HG03469 (cell line): ENCODE measurements around the gene MBTPS1.

Experiments
- ATAC-seq: cut with Tn5 transposase; IDR thresholded peaks from one replicate; pipeline ENCODE4 v1.9.1; 2021; ENCODE audit warnings: mild to moderate bottlenecking, moderate library complexity, moderate number of reproducible peaks; ENCODE audit not compliant: unreplicated experiment

MBTPS1 gene

DNA sequence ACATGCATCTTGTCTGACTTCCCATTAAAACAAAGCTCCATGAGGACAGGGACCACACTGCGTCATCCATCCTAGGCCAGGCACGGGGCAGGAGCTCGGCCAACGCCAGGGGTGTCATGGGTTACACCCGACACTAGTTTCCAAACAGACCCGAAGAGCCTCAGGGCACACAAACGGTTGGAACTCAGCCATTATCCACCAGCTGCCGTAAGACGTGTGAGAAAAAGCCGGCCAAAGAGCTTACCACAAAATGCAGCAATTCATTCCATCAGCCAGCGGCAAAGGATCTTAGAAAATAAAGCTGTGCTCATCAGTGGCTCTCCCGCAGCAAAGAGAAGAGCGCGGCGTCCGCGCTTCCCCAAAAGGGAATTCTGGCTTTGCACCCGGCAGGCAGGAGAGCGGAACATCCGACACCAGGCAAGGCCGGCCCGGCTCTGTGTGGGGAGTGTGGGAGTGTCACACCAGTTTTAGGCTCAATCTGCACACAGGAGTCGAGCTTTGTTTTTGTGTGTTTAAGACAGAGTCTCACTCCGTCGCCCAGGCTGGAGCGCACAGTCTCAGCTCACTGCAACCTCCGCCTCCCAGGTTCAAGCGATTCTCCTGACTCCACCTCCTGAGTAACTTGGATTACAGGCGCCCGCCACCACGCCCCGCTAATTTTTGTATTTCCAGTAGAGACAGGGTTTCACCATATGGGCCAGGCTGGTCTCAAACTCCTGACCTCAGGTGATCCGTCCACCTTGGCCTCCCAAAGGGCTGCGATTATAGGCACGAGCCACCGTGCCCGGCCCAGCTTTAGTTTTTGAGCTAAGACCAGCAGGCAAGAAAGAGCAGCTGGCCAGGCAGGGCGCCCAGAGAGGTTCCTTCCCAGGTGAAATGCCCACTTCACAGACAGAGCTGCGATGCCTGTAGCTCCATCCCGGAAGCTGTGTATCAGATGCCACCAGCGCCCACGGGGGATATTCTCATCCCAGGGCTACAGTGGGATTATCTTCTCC is 75.6 kb downstream of the MBTPS1 start:
- no peak for ATAC-seq

DNA sequence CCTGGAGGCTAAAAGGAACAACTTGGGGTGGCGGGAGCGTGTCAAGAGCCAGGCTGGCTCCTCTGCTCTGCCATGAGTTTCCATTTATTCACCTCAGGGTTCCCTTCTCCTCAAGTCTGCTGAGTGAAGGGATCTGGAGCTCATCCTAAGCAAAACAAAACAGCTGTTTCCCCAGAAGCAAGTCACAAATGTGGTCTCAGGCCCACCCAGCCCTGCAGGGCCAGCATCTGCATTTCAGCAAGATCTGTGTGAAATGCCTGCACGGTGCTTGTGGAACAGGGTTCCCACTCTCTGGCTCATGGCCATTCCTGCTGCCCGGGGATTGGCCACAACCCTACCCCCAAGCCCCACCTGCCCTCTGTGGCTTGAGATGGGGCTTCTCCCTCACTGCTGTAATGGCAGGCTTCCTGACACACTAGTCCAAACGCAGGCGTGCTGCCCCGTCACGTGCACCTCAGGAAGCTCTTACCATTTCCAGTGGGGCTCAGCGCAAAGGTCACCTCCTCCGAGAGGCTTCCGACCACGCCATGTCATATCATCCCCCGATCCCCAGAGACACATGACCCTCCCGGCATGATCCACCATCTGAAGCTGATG is 76.4 kb downstream of the MBTPS1 start:
- no peak for ATAC-seq

DNA sequence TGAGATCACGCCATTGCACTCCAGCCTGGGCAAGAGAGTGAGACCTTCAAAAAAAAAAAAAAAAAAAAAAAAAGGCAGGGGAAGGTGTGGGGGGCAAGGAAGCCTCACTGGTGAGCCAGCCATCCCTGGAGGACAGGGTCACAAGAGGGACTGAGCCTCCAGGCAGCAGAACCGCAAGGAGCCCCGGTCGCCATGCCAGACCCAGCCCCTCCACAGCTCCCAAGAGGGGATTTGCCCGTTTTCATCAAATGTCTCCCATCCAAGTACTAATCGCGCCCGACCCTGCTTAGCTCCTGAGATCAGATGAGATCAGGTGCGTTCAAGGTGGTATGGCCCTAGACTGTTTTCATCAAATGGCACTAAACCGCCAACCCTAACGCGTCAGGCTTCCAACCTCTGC is 77.0 kb downstream of the MBTPS1 start:
- no peak for ATAC-seq

DNA sequence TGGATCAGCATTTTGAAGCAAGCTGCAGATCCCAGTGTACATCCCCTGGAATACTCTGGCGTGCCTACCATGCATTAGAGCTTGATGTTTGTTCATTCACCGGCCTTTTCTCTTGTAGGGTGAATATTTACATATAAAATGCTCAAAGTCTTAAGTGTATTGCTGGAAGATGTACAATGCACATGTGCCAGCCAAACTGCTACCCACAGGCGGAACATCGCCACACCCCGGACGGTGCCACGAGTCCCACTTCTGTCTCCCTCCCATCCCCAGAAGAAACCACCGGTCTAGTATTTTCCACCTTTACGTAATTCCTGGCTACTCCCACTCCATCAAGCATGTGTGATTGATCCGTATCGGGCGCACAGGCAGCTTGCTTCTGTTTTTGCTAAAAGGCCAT is 78.3 kb downstream of the MBTPS1 start:
- no peak for ATAC-seq

DNA sequence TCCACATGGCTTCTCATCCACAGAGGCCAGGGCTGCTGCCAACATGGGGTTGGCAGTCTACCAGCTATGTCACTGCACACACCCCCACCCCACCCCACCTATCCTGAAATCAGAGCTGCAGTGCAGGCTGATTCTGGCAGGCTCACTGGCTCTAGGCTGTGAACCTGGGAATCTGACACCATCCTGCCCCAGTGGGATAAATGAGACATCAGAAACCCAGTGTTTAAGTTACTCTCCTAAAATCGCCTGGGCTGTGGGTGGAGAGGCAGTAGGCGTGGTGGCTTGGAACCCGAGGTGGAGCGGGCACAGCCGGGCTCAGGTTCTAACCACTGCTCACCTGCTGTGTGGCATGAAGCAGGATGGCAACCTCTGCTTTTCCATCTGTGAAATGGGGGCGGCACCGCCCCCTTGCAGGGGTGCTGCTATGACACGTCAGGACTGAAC is 79.7 kb downstream of the MBTPS1 start:
- ATAC-seq = no peak

DNA sequence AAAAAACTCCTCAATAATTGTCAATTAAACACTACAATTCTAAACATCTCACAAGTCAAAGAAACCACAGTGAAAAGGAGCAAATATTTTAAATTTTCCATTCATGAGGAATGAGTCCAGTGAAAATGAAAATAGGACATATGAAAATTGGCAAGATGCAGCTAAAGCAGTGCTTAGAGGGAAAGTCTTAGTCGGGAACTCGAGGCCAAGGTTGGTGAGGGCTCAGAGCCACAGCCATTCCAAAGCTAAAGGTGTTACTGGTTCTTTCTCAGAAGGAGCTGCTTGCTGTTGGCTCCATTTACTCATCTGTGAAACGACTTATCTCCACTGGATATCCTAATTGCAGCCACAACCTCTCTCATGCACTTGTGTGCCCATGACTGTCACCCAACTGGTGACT is 80.6 kb downstream of the MBTPS1 start:
- ATAC-seq = no peak

DNA sequence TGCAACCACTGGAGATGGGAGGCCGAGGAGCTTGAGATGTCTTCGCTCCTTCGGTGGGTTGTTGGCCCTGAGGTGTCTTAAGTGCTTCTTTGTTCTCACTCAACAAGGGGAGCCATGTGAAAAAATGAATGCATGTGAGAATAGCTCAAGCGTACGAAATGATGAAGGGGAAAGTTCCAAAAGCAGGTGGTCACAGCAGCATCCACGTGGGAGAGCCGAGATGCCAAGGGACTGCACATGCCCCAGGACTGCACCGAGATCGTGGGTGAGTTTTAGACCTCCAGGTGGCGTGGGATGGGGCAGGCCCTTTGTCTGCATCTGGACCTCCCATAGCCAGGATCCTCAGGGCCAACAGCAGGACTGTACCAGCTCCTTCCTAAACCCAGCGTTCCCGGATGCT is 82.2 kb downstream of the MBTPS1 start:
- ATAC-seq = no peak

DNA sequence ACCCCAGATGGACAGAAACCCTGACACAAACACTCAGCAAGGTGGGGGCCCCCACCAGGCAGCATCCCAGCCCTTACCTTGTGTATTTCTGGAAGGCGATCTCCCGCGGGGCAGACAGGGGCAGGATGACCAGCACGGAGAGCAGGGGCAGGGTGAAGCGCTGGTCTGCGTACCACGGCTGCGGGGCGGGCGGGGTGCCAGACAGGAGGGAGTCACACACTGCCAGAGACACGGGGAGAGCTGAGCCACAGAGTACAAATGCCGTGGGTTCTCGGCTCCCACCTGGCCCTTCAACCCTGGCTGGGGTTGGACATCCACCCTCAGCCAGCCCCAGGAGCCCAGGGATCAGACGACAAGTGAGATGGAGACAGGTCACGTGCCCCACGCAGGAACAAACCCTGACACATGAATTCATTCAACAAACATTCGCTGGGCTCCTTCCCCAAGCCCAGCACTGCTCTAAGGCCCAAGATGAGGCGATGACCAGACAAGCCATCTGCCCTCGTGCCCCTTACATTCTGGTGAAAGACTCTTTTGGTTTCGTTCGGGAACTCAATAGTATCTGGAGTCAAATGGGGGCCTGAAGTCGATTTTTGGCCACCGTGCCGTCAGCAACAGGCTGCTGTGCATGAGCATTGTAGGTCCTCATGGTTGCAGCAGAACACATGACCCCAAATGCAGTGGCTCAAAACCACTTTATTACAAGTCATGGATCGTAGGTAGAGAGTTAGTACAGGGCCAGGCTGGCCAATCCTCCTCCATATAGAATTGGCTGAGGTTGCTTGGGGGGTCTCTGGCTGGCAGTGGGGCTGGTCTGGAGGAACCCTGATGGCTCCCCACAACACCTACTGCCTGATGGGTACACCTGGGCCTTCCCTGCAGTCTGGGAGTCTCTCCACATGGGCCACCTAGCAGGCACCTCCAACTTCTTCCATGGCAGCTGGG is 83.2 kb downstream of the MBTPS1 start:
- ATAC-seq = no peak

DNA sequence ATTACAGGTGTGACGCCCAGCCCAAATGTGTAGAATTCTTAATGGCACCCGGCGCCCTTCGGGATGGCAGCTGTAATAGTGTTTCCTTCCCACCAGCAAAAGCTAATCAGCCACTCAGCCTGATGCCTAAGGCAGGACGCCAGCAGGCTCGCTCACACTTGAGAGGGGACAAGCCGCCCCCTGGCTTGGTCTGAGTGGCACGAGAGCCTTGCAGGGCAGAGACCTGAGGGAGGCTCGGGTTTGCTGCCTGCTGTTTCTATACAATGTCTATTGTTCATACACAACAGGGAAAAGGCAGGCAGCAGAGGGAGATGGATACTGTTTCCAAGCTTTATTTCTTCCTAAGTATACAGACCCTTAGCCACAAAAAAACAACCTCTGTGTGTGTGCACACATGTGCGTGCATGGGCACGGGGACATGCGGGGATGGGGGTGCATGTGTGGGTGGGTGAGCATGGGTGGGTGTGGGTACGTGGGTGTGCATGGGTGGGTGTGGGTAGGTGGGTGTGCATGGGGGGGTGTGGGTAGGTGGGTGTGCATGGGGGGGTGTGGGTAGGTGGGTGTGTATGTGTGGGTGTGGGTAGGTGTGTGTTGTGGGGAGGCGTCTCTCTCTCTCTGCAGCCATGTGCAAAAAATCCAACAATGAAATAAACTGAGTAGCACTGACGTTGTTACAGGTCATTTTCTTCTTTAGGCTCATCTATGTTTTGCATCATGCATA is 84.1 kb downstream of the MBTPS1 start:
- ATAC-seq = no peak

DNA sequence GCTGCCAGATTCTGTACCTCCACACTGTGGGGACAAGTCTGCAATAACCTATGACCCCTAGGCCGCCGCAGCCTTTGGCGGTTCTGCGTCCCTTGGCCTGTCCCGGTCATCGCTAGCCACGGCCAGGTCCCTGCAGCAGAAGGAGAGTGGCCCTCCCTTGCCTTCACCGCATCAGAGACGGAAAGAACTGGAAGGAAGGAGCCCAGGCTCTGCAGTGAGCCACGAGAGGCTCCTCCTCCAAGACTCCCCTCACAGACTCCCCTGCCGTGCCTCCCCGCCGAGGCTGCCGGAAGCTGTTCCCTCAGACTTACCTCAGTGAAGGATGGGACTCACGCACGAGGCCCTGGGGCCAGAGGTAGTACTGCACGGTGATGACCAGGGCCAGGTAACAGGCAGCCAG is 85.2 kb downstream of the MBTPS1 start:
- no peak for ATAC-seq

DNA sequence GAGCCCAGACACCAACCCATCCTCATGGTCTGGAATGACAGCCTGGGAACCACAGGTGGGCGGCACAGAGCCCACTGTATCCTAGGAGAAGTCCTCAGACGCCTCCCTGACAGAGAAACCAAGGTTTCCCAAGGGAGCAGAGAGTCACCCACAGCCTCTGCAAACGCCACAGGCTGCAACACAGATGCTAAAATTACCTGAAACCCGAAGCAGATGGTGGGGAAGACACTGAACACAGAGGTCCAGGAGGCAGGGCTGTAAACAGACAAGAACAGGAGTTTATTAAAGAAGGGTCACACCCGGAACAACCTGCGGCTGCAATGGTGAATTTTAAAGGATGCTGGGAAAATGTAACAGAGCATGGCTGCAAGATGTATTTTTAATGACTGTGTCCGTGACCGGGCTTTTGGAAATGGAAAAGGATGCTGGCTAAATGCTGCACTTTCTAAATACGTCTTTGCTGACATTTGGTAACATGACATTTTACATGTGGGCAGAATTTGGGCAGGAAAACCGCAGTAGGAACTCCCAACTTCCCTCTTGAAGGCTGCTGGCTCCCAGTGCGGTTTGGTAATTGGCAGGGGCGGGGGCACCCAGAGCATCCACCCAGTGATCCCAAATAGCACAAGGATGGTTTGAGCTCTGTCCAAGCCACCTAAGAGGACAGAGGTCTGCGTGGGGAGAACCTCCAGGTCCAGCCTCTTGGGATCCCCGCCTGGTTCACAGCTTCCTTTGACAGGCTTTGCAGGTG is 87.3 kb downstream of the MBTPS1 start:
- no peak for ATAC-seq

DNA sequence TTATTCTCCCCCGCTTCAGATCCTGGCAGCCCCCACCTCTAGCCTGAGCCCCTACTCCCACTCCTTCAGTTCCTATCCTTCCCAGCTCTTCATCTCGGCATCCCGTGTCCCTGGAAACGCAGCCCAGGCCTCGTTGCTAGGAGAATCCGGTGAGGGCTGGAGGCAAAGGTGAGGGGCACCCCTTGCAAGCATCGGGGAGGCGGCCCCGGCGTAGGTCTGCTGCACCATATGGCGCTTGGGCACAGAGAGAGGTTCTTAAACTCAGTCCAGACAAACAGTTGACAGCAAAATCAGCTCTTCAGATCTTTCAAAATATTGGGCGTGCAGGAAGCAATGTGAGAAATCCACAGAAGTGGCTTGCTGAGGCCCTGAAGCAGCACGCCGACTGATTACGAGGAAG is 89.1 kb downstream of the MBTPS1 start:
- ATAC-seq = no peak

DNA sequence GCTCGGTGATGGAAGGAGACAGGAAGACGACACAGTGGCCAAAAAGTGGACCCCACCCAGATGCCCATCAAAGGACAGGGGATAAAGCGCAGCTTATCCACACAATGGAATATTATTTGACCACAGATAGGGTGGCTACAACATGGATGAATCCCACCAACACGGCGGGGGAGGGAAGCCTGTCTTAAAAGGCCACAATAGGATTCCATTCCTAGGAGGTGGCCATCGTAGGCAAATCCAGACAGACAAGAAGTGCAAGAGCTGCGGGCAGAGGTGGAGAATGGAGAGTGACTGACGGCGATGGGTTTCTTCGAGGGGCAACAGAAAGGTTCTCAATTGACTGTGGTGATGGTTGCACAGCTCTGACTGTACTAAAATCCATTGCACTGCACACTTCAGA is 90.1 kb downstream of the MBTPS1 start:
- no peak for ATAC-seq

DNA sequence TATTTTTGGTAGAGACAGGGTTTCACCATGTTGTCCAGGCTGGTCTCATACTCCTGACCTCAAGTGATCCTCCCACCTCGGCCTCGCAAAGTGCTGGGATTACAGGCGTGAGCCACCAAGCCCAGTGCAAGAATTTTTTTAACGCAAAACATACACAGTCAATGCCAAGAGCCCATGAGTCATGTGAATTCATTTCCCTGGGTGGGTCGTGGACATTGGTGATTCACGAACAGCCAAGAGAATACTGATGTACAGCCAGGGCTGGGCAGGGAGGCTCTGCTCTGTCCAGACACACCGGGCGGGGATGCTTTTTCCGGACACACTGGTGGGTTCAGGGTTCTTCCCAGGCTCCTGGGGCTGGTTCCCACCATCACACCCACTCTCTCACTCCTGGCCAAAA is 91.9 kb downstream of the MBTPS1 start:
- no peak for ATAC-seq

DNA sequence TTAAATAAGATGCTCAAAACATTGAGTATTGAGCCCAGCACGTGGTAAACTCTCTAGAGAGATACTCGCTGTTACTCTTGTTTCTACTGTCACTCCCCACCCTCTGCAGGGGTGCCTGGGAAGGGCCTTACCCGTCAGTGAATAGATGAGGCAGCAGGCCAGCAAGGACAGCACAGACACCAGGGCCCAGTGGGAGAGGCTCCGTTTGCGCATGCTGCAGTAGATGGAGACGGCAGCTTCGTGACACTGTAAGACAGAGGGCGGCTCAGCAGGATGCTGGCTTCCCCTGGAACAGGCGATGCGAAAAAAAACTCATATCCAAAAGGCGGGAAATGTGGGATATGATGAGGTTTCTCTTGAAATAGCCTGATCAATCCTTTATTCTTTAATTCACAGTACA is 94.1 kb downstream of the MBTPS1 start:
- ATAC-seq = no peak

DNA sequence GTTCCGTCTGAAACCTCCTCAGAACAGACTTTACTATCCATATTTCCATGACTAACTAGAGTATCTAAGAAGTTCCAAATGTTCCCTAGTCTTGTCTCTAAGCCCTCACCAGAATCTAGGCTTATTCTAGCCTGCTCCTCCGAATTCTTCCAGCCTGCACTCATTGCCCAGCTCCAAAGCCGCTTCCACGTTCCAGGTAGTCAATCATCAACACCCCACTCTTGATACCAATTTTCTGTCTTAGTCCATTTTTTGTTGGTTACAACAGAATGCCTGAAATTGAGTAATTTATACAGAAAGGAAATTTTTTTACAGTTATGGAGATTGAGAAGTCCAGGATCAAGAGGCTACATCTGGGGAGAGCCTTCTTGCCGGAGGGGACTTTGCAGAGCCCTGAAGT is 95.3 kb downstream of the MBTPS1 start:
- ATAC-seq = no peak

DNA sequence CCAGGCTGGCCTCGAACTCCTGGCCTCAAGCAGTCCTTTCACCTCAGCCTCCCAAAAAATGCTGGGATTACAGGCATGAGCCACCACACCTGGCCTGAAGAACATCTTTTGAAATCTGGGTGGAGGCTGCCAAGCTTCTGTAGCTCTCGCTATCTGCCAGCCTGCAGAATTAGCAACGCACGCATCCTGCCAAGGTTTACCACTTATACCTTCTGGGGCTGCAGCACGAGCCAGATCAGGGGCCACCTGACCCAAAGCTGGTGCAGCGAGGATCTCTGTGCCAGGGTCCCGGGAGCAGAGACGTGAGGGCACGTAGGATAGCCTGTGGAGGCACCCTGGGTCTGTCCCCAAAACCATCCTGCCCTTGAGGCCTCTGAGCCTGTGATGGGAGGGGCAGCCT is 96.4 kb downstream of the MBTPS1 start:
- no peak for ATAC-seq

DNA sequence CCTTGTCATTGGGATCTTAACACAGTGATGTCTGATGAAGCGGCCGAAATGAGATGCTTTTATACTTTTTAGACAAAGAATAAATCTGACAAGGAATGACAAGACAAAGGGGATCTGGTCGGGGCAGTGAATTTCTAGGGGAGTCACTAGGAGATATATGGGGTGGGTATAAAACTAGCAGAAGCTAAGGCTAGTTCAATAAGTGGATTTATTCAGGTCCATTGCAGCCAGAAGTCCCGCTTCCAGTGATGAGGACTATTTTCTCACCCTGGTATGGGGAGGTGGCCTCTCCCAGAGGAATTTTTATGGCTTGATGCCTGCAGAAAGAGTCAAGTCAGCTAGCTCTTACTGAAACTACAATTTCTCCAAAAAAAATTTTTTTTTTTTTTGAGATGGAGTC is 98.0 kb downstream of the MBTPS1 start:
- no peak for ATAC-seq

DNA sequence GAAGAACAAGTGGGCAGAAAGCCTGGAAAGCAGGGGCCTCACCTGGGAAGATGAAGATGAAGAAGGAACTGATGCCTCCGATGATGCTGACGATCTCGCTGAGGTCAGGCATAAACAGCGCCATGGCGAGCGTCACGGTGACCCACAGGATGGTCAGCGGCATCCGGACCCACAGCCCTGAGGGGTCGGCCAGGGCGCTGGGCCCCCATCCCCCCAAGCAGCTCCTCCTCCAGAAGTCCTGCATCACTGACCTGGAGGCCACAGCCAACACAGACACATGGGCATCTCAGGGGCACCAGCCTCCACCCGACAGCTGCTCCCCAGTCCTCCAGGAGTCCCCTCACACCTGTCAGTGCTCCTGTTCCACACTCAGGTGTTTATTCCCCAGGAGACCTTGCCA is 100.3 kb downstream of the MBTPS1 start:
- no peak for ATAC-seq

DNA sequence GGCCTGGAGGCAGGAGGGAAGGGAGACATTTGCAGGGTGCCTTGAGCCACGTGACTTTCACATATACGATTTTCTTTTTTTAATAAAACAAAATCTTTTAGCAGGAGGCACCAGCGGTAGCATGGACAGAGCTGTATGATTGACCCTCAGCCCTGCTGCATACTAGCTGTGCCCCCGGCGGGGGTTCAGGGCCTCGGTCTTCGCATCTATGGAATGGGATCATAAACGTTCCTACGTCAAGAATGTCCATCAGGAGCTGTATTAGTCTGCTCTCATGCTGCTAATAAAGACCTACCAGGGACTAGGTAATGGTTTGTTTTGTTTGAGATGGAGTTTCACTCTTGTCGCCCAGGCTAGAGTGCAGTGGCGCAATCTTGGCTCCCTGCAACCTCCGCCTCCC is 101.3 kb downstream of the MBTPS1 start:
- no peak for ATAC-seq
